HG02852 (cell line): ENCODE measurements around the gene HEATR9.

Source experiments
- ATAC-seq: cut with Tn5 transposase; IDR thresholded peaks from one replicate; pipeline ENCODE4 v1.9.1; 2021; ENCODE audit warnings: mild to moderate bottlenecking, moderate library complexity; ENCODE audit not compliant: unreplicated experiment

HEATR9 gene

DNA sequence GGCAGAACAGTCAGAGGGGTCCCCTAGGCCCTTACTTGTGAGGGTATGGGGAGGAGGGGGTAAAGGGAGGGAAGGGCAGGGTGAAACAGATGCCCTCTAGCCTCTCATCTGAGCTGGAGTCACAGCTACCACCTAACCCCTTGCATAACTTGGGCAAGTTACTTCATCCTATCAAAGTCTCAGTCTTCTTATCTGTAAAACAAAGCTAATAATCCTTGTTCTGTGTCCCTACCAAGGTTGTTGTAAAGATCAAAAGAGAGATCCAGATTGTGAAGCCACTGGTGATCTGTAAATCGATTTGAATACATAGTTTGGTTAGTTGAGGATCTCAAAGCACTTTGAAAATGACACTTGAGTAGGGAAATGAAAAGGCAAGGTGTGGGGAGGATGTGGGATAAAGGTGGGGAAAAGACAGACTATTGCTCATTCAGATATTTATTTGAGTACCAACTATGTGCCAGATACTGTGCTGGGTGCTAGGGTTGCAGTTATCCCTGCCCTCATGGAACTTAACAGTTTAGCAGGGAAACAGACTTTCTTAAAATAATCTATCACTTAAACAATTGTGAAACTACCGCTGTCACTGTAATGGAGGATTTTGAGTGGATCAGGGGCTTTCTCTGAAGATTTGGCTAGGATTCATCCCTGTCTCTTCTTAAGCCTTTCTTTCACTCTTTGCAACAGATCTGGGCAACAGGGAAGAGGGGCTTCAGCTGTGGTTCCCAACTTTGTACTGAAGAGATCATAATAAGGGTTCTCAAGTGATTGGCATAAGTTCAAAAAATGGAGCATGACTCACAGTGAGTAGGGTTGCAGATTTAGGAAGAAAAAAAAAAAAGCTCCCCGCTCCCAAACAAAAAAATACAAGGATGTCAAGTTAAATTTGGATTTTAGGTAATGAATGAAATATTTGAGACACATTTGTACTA lies 3.0 kb downstream of the HEATR9 start:
- no peak for ATAC-seq

DNA sequence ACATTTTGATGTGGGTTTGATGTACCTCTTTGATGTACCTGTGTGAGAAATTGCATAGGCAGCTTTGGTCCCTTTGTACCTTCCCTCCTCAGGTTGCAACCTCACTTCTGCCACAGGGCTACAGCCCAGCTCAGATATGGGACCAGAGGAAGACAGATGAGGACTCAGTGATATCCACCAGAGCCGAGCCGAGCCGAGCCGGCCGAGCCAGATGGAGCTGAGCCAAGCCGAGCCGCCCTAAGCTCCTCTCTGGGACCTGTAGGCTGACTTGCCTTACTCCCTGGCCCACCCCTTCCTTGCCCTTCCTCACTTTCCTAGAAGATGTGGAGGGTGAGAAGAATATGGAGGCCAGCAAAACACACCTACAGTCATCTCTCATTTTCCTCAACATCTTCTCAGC lies 3.8 kb downstream of the HEATR9 start:
- ATAC-seq, result no peak

DNA sequence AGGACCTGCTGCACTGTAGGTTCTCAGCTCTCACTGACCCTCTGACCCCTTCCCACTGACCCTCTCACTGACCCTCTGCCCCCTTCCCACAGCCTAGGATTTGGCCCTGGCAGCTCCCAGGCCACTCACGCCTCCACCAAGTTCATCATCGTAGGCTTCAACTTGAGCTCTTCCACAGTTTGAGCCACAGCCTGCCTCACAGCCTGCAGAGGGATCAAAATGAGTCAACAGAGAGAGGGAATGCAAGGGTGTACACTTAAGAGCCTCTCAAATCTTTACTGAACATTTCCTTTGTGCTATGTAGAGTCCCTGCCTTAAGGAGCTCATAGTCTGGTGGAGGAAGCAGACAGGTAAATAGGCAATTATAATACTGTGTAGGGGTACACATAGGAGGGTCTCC lies 12.1 kb downstream of the HEATR9 start:
- no peak for ATAC-seq

DNA sequence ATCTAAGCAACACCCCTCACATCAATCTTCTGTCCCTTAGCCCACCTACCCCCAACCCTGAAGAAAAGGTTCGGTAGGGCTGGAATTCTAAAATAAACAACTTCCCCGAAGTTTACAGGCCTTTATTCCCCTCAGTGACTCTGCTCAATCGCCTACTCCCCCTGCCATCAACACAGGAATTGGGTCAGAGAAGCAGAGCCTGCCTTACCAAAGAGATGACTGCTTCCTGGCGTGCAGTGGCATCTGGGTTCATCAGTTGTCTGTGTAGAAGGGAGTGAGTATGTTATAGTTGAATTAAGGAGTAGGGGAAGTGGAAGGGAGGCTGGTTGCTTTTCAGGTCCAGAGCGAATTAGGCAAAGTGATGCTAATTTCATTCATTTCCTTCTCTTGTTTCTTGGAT lies 12.7 kb downstream of the HEATR9 start:
- ATAC-seq, result no peak

DNA sequence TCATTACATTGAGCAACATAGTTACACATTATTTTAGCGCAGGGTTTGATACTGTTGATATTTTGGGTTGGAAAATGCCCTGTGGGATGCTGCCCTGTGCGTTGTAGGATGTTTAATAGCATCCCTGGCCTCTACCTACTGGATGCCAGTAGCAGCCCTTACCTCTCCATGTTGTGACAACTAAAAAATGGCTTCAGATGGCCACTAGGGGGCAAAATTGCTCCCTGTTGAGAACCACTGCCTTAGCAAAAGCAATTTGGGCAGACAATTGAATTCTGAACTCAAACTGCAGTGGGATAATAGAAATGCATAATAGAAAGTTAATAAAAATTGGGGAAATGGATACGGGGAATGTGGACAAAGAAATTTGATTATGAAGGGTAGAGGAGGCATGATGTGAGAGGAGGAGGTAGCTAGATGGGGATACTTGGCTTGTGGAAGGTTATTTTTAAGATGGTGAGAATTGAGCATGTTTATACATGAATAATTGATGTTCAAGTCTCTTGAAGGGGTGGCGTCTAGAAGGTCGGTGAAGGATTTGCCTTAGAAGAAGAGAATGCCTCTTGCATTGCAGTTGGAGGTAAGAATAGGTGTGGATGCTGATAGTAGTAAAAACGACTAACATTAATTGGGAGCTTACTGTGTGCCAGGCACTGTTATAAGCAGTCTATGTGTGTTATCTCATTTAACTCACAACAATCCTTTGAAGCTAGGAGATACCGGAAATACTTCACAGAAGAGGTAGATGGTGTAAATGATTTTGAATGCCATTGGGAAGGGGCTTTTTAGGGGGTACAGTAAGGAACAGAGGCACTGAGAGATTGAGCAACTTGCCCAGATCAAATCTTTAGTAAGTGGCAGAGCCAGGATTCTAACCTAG lies 19.0 kb downstream of the HEATR9 start:
- no peak for ATAC-seq

DNA sequence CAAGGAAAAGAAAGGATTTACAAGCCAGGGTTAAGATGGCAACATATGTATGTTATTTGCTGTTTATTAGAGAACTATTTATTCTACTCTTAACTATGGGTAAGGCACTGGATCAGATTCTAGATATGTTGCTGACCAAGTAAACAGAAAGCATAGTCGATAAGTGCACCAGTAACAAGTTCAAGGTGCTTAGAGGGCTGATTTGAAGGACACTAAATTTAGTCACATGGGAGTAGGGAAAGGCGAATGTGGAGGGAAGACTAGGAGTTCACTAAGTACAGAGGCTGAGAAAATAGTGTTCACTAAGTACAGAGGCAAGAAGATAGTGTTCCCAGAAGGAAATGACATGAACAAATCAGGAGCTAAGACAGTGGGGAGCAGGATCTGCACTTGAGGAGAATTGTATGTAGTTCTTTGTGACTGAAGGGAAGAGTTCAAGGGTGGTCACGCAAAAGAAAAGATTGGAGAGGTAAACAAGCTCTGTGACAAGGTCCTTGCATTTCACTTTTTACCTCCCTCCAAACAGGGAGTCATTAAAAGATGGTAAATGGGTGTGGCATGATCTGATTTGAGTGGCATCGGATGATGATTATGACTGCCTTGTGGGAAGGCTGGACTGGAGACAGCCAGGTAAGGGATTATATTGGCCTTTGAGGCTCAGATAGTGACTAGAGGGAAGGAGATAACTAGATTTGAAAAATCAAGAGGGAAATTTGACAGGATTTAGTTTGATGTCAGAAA lies 20.9 kb downstream of the HEATR9 start:
- no peak for ATAC-seq

DNA sequence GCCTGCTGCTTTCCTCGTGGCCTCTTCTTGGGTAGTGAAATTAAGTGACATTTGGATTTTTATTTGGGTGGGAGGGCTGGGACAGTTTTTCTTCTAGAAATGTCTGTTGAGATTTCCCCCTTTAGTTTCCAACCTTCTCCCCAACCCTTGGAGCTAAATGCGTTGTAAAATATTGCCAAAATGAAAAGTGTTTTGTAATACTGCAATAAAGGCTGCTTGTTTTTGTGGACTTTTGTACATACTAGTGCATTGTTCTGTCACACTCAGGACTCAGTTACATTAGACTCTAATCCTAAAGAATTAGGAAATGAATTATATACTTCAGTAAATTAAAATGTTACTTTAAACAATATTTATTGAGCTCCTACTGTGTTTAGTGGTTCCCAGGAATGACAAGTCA lies 21.7 kb downstream of the HEATR9 start:
- no peak for ATAC-seq

DNA sequence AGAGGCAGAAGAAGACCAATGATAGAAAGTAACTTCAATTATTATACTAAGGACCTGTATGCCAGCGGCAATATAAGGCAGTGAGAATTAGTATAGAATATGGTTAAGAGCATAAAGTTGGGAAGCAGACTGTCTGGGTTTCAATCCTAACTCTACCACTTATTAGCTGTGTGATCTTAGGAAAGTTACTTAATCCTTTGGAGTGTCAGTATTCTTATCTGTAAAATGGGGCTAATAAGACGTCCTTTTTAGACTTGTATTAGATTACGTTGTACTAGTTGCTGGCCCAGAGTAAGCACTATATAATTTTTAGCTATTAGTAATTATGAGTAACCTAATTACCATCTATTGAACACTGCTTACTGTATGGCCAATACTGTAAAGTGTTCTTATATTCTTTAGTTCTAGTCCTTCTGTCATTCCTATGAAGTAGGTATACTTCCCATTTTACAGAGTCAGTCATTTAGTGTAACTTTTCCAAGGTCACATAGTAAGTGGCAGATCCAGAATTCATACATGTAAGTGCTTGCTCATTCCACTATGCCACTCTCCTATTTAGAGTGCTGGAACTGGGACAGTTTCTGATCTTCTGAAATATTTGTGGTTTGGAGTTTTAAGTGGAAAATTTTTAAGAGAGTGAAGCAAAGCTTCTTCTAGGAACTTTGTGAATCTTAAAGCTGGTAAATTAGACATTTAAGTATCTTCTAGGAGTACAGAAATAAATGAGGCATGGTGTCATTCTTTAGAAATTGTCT lies 22.5 kb downstream of the HEATR9 start:
- no peak for ATAC-seq

DNA sequence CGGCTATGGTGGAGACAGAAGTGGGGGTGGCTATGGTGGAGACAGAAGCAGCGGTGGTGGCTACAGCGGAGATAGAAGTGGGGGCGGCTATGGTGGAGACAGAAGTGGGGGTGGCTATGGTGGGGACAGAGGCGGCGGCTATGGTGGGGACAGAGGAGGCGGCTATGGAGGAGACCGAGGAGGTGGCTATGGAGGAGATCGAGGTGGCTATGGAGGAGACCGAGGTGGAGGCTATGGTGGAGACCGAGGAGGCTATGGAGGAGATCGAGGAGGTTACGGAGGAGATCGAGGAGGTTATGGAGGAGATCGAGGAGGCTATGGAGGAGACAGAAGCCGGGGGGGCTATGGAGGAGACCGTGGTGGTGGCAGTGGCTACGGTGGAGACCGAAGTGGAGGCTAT lies 24.1 kb downstream of the HEATR9 start:
- ATAC-seq, result no peak

DNA sequence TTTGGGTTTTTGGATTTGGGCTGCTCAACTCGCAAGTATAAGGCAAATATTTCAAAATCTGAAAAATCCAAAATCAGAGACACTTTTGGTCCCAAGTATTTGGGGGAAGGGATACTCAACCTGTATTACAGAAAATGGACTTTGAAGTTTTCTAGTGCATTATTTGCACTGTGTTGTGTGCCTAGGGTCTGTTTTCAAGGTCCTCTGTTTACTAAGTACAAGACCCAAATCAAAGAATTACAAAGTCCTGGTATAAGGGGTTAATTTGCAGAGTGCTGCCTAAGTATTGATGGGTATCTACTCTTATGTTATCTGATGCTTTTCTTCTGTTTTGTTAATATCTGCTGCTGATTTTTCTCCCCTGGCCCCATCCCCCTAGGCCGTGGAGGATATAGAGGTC lies 25.0 kb downstream of the HEATR9 start:
- ATAC-seq, result no peak

DNA sequence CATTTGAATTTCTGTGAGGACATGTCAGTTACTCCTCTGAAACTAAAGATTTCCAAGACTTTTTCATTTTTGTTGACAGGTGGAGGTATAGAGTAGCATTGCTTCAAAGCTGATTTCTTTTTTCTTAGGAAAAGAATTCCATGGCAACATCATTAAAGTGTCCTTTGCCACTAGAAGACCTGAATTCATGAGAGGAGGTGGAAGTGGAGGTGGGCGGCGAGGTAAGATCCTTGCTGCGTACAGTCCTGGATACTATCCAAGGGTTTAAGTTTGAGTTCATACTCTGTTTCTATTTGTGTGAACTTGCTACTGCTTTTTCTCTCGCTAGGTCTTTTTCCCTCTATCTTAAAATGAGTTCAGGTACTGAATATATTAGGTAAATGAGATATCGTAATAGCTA lies 26.5 kb downstream of the HEATR9 start:
- ATAC-seq, result no peak

DNA sequence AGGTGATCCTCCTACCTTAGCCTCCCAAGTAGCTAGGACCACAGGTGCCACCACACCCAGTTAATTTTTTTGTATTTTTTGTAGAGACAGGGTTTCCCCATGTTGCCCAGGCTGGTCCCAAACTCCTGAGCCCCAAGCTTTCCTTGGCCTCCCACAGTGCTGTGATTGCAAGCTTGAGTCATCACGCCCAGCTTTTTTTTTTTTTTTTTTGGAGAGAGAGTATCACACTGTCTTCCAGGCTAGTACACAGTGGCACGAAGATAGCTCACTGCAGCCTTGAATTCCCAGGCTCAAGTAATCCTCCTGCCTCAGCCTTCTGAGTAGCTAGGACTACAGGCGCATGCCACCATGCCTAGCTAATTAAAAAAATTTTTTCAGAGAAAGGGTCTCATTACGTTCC lies 27.2 kb downstream of the HEATR9 start:
- ATAC-seq, result no peak

DNA sequence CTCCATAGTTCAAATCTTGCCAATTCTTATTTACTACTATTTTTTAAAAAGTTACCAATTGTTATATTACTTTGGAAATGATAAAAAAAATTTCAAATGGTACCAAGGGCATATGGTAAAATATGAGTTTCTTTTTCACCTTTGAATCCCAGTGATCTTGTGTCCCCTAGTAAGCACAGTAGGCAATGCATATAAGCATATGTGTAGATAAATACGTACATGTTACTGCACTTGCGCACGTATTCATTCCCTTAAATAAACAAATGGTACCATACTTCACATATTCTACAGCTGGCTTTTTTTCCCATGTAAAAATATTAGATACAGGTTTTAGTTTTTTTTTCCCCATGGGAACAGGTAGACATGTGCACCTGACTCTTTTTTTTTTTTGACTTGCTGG lies 27.6 kb downstream of the HEATR9 start:
- ATAC-seq, result no peak

DNA sequence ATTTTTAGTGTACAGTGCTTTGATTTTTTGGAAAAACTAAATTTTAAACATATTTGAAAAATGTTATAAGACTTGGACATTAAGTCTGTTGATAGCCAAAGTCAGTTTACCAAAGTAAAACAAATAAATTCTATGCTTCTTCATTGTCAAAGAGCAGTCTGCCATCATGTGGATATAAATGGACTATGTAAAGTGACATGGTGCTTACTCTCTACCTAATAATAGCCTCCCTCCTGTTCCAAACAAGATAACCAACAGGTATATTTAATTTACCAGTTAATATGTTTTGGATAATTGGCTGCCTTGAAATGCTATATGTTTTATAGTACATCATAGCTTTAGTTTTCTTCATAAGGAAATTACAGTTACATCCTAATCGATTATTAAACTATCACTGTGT lies 43.5 kb downstream of the HEATR9 start:
- no peak for ATAC-seq

DNA sequence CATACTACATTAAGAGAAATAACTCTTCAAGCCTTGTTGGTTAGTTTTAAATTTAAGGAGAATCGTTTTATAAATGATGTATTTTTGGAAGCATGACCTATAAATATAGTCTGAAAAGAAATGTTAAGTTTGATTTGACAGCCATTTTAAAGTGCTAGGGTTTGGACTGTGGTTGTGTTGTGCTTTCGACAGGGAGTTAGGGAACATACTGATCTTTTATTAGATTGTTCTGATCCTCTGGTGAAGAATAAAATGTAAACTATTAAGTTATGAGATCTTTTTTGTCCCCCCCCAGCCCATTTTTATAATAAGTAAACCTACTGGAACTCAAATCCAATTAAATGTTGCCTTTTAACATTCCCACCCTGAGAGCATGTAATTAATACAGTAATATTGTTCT lies 47.4 kb downstream of the HEATR9 start:
- no peak for ATAC-seq

DNA sequence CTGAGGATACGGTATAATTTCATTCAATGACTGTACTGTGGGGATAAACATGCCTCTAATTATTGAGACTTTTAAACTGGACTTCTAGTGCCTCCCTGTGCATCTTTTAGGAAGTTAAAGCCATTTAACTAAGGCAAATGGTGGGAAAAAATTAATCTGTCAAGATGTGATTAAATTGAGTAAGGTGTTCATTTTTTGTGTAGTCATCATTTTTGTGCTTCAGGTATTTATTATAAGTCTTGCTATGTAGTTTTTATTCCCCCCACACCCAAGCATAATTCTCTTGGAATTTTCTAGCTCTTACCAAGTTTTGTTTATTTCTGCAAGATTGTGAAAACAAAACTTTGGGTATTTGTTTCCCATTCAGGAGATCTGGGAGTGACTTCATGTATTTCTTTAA lies 49.2 kb downstream of the HEATR9 start:
- no peak for ATAC-seq

DNA sequence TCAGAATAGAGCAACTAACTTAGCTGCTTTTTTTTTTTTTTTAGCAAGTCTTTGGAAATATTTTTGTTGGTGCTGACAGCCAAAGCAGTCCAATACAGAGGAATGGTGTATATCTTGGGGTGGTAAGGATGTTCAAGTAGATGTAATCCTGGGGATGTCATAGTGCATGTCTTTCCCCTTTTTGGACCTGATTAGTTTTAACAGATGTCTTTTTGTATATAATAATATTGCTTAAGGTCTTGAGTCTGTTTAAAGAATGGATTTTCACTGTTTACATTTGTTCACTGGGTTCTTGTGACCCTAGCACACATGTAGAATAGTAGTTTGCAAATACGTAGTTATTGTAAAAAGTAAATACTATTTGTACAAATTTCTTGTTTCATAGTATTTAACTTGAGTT lies 51.5 kb downstream of the HEATR9 start:
- no peak for ATAC-seq

DNA sequence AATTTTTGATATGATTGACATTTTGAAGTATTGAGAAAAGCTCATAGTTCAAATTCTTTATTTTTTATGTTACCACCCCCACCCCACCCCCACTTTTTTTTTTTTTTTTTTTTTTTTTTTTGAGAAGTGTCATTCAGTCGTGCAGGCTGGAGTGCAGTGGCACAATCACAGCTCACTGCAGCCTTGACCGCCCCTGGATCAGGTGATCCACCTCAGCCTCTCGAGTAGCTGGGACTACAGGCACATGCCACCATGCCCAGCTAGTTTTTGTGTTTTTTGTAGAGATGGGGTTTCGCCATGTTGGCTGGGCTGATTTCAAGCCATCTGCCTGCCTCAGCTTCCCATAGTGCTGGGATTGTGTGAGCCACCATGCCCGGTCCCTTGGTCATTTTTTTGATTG lies 52.0 kb downstream of the HEATR9 start:
- no peak for ATAC-seq

DNA sequence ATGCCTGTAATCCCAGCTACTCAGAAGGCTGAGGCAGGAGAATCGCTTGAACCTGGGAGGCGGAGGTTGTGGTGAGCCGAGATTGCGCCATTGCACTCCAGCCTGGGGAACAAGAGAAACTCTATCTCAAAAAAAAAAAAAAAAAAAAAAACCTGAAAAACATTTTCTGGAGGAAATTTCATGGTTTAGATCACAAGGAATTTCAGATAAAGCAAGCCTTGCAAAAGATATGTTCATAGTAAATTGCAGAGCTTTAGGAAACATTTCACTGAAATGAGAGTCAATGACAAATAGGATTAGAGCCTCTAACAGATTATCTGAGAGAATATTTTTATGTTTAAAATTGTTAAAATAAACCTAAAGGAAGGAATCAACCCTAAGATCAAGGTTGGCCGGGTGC lies 56.2 kb downstream of the HEATR9 start:
- no peak for ATAC-seq

DNA sequence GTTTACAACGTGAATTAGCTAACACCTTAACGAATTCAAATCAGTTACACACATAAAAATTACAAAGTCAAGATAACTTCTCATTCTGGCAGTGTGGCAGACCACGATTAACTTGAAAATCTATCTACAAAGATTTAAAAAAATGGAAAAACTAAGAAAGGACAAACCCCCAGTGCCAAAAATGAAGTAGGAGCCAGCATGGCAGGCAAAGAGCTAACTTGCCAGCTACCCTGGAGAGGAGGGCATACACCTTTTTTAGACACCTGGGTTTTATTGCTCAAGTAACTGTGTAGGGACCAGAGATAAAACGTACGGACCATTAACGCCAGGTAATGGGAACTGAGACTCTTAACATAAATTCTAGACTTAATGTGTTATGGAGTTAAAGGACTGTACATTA lies 56.9 kb downstream of the HEATR9 start:
- no peak for ATAC-seq
